ENCODE measurements around the gene FOXP1. TPM values are rescaled to one million over a fixed set of nuclear protein-coding genes. Genes with fewer than 3 reads are reported as not detected.

The FOXP1 gene
- total and polyA plus RNA-seq, 12 donors, result 4.8 to 56.0 (median 43.8) TPM

DNA sequence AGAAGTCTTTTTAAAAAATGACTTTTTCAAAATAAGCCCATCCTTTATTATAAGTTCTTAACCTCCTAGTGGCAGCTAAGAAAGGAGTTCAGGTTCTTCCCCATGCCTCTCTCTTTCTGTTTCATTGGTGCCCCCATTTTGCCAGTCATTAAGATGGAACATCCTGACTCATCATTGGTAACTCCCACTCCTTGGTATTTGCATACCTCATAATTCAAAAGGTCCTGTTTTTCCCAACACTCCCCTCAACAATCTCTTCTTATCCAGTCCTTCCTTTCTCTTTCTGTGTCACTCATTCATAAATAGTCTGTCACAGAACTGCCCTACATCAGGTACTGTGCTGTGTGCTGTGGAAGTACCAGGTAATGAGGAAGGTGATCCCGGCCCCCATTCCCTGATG, 394.0 kb downstream of the FOXP1 start:
- intact Hi-C loops (cut with DNase I), result no loop called here
- ATAC-seq, result no peak
- TF ChIP-seq, protein P1, sequence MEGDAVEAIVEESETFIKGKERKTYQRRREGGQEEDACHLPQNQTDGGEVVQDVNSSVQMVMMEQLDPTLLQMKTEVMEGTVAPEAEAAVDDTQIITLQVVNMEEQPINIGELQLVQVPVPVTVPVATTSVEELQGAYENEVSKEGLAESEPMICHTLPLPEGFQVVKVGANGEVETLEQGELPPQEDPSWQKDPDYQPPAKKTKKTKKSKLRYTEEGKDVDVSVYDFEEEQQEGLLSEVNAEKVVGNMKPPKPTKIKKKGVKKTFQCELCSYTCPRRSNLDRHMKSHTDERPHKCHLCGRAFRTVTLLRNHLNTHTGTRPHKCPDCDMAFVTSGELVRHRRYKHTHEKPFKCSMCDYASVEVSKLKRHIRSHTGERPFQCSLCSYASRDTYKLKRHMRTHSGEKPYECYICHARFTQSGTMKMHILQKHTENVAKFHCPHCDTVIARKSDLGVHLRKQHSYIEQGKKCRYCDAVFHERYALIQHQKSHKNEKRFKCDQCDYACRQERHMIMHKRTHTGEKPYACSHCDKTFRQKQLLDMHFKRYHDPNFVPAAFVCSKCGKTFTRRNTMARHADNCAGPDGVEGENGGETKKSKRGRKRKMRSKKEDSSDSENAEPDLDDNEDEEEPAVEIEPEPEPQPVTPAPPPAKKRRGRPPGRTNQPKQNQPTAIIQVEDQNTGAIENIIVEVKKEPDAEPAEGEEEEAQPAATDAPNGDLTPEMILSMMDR (IDR thresholded peaks at IDR 0.05), result no peak
- Histone ChIP-seq H3K36me3 (no peaks in the 10 kb centered on the region), H3K27ac (no peak overlapping the region), H3K4me1 (peaks cover 0 to 25% (median 8%) of the 10 kb centered on the region in 9 donors), H3K4me3 (no peak overlapping the region), H3K9me3 (no peaks in the 10 kb centered on the region), H3K27me3 (no peaks in the 10 kb centered on the region)
- WGBS, 2 donors, result 92 to 100% methylated on average over 1 of the region's 1 CpG
- DNase-seq, result no peak

DNA sequence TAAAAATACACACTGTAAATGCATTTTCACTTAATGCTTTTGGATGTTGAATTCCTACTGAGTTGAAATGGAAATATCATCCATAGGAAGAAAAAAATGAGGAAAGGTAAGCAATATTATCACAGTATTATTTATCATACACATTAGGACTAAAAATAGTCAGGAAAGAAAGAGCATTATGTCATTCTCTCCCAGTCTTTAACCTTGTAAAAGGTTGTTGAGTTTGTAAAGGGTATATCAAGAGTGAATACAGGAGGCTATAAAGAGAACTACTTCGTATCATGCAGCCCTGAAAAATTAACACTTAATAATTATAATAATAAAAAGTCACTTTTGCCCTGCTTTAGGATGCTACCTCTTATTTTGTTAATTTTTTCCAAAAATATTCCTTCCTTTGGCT, 395.8 kb downstream of the FOXP1 start:
- no peak overlapping the region for H3K4me3 ChIP-seq
- intact Hi-C loops (cut with DNase I), result no loop called here
- WGBS, 2 donors, result 70 to 73% methylated on average over 1 of the region's 1 CpG
- DNase-seq, result no peak
- ATAC-seq, result peak in 3 of 8 donors; percentile 45 to 73 (median 52)
- peaks cover 0 to 28% (median 10%) of the 10 kb centered on the region in 9 donors for H3K4me1 ChIP-seq
- TF ChIP-seq, protein P1 (IDR thresholded peaks at IDR 0.05), result no peak
- no peaks in the 10 kb centered on the region for H3K9me3 ChIP-seq
- no peak overlapping the region for H3K27ac ChIP-seq
- H3K36me3 ChIP-seq, result no peaks in the 10 kb centered on the region
- H3K27me3 ChIP-seq, result no peaks in the 10 kb centered on the region

DNA sequence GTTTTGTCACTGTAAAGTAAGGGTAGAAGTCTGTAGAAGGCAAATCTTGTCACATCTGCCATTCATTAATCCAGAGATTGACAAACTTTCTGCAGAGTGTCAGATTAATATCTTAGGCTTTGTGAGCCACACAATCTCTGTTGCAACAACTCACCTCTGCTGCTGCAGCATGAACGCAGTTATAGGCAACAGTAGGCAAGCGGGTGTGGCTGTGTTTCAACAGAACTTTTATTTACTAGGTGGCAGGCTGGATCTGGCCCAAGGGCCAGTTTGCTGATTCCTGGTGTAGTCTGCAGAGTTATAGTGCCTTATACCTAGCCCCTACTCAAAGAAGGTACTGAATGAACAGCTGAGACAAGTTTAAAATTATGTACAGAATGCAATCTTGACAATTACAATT, 396.7 kb downstream of the FOXP1 start:
- Histone ChIP-seq H3K27me3 (no peaks in the 10 kb centered on the region), H3K4me3 (no peak overlapping the region), H3K27ac (no peak overlapping the region), H3K36me3 (no peaks in the 10 kb centered on the region), H3K4me1 (peaks cover 0 to 28% (median 10%) of the 10 kb centered on the region in 9 donors), H3K9me3 (no peaks in the 10 kb centered on the region)
- TF ChIP-seq, protein P1 (IDR thresholded peaks at IDR 0.05), result no peak
- WGBS, 2 donors, result 94 to 97% methylated on average over 2 of the region's 2 CpGs
- intact Hi-C loops (cut with DNase I), result no loop called here
- ATAC-seq (no peak), DNase-seq (no peak)

DNA sequence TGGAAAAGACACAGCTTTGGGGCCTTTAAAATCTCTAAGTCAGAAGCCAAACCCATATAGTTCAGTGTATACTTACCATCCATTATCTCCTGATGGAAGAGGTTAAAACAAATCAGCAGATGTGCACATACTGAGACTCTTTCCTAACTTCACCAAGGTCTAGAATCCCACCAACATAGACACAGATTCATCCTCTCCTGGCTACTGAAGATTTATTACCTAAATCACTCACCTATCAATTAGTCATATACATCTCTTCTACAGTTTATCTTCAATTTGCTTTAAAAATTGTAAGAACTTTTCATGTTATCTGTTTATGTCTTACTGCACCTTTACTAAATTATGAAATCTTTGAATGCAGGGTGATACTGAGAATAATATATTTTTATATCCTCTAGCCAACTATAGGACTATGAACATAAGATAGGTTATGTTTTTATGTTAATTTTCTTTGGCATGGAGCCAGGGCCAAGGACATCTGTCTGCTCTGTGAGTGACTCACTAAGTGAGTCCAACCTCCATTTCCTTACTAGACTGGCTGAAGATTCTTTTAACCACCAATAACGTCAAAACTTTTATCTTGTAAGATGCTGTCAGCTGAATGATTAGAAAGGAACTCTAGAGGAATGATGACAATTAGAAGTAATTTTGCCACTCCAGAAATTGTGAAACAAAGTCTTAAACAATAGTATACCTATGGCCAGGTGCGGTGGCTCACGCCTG, 397.6 kb downstream of the FOXP1 start:
- no peak for DNase-seq
- TF ChIP-seq, protein P1 (IDR thresholded peaks at IDR 0.05), result no peak
- Histone ChIP-seq H3K36me3 (no peaks in the 10 kb centered on the region), H3K4me3 (no peak overlapping the region), H3K27ac (no peak overlapping the region), H3K9me3 (no peaks in the 10 kb centered on the region), H3K4me1 (peaks cover 0 to 21% (median 4%) of the 10 kb centered on the region in 9 donors), H3K27me3 (no peaks in the 10 kb centered on the region)
- ATAC-seq, result no peak
- WGBS, 2 donors, result 71 to 73% methylated on average over 3 of the region's 3 CpGs
- intact Hi-C loops (cut with DNase I), result no loop called here

All from heart right ventricle (tissue), 16 donors.